ENCODE data around the gene ARHGAP10.
A peak's percentile ranks its signal among the peaks of the same experiment; 100 is the strongest.

Gene ARHGAP10

DNA sequence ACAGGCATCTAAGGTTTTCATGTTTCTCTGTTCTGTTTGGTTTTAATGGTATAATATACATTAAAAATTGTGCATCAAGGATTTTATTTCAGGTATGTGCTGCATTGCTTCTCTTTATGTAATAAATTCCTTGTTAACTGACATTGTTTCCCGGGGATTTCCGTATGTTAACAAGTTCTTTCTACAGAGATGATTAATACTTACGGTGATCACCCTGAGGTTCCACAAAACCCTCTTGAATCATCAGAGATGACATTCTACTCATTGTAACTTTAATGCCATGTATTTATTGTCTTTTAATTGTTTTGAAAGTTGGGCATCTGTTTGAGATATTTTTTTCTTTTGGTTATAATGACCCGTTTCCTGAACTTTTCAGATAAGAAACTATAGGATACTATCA, 37.5 kb downstream of the ARHGAP10 start:
- no peak for DNase-seq

DNA sequence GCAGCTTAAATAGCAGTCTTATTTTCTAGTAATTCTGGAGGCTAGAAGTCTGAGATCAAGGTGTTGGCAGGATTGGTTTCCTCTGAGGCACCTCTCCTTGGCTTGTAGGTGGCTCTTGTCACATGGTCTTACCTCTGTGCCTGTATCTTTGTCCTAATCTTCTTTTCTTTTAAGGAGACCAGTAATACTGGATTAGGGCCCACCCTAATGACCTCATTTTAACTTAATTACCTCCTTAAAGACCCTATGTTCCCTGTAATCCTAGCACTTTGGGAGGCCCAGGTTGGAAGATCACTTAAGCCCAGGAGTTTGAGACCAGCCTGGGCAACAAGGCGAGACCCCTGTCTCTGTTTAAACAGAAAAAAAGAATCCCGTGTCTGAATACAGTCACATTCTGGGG, 38.9 kb downstream of the ARHGAP10 start:
- DNase-seq = no peak

DNA sequence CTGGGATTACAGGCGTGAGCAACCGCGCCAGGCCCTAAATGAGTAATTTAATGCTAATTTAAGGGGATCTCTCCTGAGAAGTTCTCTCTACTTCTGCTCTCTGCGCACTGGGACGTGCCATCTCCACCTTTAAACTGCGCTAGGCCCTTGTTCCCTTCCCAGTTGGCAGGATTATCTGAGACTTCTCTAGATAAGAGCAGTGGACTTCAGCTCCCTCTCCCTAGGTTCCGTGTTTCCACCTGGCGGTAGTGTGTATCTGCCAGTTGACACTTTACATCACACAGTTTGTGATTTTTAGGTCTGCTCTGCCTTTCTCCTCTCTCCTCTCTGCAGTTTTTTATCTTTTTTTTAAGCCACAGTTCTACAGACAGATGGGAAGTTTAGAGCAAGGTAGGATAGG, 40.2 kb downstream of the ARHGAP10 start:
- no peak for DNase-seq

DNA sequence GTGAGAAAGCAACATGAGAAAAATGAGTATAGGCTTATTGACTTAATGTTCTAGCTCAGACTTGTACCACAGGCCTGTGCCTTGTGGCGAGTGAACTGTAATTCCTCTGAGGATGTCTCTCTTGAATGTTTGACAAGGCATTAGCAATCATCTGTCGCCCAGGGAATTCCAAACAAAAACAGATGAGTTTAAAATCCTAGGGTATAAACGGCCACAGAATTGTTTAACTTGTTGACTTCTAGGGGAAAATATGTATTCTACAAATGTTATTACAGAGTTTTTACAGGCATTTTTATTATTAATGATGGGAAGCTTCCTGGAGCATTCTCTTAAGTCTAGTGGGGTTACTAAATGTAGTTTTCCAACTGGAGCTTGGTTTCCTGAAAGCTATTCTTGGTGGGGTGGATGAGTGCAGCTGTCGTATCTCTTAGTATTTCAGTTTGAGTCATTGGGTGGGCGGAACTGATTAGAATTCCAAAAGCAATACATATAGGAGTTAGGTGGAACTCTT, 40.6 kb downstream of the ARHGAP10 start:
- no peak for DNase-seq

DNA sequence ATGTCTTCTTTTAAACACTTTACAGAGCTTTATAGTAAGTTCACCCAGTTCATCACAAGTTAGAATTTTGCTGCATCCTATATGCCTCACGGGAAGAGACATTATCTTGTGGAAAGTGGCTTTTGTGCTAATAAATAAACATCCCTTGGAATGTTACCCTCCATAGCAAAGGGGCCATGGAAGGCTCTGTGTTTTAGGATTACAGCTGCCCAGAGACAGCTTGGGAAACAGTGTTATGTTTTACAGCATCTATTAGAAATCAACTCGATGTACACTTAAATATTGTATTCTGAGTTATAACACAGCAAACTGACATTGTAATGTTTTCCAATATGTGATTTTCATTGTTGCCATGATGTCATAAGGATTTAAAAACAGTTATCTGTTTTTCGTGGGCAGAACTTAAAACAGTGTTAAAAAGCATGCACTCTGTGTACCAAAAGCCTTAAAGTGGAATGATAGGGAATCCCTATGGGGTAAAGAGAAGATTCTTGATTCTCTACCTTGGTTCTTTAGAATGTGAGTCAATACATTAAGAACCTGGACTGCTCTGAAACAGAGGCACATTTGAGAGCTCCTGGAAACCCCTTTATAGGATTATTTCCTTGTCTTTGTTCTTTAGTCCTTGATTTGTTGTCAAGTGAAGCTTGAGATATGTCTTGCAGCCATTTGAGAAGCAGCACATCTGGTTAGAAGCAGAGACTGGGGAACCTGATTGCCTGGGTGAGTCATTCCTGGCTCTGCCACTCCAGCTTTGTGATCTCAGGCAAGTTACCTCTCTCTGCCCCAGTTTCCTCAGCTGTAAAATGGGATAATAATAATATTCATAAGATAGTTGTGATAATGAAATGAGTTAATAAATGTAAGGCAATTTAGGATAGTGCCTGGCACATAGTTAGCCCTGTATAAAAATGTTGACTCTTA, 41.6 kb downstream of the ARHGAP10 start:
- no peak for DNase-seq

DNA sequence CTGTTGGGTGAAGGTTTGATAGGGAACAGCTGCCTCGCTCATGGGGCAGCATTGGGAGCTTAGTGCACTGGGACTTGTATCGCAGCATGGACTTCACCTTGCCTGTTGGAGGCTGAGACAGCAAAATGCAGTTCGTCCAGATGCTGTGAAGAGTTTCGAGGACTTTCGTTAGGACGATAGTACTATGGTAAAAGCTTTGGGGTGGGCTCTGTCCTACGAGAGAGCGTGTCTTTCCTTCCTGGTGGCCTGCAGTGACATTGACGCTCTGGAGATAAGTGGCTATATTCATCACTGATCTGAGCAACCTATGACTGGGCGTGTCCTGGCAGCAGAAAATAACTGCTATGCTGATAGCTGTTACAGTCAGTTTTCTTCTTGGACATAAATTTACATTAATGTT, 44.8 kb downstream of the ARHGAP10 start:
- DNase-seq = no peak

DNA sequence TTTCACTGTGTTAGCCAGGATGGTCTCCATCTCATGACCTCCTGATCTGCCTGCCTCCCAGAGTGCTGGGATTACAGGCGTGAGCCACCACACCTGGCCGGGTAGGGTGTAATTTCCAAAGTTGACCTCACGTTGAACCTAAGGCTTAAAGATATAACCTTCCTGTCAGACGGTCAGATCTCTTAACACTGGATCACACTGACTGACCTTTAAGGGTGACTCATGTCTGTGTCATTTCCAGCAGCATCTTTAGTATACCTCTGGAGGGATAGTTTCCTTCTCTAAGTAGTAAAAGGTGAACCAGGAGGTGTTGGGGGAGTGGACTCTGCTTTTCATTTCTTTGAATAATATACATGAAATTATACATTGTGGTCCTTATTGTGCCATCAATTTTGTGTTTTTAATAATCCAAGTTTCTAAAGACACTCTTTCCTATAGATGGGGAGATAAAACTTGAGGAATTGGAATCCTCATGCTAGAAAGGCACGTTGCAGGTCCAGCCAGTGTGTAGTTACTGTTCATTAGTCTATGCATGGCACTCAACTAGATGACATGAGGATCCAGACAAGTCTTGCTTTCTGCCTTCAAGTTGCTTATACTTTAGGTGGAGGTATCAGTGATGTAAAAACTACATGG, 45.7 kb downstream of the ARHGAP10 start:
- no peak for DNase-seq

DNA sequence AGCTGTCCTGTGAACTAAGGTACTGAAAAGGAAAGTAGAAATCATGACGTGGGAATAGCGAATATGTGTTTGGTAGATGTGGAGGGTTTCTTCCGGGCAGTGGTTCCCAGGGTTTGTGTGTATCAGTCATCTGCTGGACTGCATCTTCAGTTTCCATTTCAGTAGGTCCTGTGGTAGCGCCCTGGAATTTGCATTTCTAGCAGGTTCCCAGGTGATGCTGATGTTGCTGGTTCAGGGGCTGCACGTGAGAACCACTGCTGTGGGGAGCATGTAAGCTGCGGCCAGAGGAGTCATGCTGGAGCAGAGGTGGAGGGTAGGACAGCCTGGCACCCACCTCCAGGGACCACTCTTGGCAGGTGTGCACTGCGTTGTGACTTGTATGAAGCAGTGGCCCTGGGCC, 47.1 kb downstream of the ARHGAP10 start:
- DNase-seq = peak; percentile 22

DNA sequence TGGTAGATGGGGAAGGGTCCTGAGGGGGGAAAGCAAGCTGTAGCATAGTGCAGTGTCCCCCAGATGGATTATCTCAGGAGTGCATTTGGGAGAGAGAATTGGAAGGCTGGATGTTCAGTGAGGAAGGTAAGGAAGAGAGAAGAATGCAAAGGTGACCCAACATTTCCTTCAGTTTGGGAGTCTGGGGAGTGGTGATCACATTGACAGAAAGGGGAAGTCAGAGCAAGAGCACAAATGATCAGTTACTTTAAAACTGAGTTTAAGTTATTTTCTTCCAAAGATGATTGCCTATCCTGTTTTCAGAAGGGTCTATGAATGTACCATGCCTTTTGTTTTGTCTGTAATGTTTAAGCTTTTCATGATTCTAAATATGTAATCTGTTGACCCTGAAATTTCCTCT, 47.6 kb downstream of the ARHGAP10 start:
- DNase-seq = no peak

DNA sequence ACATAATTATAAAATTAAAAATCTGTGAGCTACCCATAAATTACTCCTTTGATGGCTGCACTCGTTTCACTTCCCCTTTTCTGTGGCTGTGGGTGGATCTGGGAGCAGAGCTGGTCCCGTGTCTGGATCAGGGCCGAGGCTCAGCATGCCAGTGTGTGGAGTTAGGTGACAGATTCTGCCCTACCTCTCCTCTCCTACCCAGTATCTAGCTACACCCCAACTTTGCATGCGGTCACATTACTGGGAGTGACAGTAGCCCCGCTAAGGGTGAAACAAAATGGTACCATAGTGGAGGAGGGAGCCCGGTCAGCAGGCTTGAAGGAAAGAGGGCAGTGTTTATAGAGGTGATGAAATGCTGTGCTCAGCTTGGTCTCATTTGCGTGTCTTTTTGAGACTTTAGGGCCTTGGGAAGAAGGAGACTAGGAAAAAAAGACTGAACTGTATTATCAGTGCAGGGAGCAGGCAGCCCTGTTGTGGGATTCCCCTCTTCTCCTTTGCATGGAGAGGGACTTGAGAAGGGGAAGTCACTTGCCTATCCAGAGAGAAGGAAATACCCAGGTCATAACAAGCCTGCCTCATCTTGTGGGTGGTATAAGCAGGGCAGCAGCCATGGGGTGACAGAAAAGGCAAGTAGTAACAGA, 48.4 kb downstream of the ARHGAP10 start:
- peak; percentile 81 for DNase-seq

DNA sequence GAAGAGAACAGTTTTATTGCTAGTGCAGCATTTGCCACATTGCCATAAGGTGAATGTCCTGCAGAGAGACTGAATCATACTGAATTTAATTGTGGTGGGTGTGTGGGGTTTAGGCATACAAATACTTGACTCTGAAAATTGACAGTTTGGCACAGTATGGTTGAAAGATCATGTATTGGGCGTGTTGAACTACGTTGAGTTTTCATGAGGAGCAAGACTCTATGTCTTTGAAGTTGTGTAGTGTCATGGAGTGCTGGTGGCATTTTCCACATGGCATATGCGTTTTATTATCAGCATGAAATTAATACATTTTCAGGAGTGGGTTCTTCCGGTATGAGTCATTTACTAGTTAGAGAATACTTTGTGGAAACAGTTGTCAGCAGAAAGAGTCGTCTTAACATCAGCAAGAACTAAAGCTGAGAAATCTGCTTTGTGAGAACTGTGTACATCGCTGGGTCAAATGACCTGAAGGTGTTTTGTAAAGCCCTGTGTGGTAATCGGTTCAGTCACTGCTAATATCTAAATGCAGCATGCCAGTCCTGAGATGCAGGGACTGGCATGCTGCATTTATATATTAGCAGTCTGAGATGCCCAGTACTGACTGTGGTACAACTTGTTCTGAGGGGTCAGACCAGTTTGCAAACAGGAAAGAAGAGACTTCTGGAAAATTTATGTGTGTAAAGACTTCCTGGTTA, 50.3 kb downstream of the ARHGAP10 start:
- DNase-seq = no peak

DNA sequence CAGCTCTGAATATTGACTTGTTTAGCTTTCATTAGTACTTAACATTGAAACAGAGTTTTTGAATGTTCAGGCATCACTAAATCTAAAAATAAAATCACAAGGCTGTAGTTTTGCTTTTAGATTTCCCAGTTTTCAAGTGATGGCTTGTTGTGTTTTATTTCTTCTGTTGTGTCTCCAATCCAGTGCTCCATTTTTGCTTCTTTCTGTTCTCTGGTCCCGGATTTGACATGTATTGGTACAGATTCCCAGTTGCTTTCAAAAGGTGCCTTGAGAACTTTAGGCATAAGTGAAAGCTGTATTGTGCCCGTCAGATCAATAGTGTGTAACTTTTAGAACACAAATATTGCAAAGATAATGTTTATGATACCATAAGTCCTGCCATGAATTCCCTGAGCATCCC, 53.2 kb downstream of the ARHGAP10 start:
- no peak for DNase-seq

DNA sequence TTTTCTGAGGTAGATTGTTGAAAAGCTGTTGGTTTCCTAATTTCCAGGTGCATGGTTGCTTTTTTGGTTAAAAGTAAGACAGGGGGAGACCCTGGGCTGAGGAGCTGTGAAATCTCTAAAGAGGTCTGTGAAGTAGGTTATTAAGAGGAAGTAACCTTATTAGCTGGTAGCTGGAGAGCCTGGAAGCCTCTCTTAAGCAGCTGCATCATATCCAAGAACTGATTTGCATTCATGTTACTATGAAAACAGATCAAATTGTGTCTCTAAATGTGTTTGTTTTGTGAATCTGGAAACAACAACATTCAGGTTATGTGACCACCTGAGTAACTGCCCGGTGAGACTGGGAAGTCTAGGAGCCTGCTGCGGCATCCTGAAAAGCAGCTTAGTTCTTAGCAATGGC, 54.1 kb downstream of the ARHGAP10 start:
- peak; percentile 40 for DNase-seq

DNA sequence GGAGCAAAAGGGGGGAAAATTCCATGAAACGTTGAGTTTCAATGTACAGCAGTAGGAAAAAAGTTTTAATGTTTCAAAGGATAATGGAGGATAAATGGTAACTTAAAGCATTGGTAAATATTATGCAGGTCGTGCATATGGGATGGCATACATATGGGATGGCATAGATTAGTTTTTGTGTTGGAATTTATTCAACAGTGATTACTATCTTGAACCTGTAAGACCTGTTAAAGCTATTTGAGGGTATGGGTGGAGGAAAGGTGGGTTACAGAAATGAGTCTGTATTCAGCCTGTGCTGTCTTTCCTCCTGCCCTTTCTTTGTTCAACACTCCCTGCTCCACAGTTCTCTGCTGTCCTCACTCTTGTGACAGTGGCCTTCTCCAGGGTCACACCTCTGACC, 54.6 kb downstream of the ARHGAP10 start:
- DNase-seq = no peak

DNA sequence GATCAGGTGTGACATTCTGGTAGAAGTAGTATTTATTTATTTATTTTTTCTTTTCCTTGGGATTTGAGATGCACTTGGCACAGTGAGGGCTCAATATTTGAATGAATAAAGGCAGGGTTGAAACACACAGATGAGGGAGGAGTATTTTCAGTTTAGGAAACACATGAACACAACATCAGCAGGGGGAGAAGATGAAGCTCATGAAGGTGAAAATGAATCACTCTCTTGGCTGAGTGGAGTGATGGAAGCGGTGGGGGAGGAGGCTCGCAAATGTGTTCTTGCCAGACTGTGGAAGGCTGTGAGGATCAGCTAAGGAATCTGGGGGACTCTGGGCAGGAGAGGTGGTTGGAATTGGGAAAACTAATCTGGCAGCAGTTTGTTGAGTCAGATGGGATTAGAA, 55.3 kb downstream of the ARHGAP10 start:
- DNase-seq = no peak

DNA sequence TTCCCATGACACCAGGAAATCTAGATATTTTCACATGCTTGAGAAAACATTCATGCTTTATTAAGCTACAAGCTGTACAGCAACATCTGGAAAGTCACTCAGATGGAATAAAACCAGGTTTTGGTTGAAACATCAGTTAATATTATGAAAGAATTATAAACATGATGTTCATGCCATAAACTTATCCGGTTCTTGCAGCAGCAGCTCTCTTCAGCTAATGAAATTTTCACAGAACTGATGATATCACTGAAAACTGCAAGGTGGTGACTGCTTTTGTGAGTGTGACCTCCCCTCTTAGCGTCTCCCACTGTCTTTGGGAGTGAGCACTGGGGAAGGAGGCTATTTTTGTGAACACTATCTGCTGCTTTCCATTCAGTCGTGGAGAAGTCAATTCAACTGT, 56.9 kb downstream of the ARHGAP10 start:
- no peak for DNase-seq

DNA sequence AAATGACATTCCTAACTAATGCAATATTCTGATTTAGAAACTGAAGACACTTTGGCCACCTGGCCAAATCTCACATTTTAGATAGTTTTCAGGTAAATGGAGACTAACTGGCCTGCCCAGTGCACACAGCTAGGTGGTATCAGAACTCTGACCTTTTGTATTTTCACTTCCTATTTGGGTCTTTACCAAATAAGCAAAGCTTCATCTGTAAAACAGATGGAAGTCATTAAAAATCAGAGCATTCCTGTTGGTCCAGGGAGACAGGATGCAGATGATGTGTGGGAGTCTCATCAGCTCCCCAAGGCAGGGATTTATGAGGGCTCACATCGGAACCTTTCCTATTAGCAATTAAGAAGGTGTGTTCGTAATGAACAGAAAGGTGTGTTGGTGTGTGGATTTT, 57.7 kb downstream of the ARHGAP10 start:
- no peak for DNase-seq

DNA sequence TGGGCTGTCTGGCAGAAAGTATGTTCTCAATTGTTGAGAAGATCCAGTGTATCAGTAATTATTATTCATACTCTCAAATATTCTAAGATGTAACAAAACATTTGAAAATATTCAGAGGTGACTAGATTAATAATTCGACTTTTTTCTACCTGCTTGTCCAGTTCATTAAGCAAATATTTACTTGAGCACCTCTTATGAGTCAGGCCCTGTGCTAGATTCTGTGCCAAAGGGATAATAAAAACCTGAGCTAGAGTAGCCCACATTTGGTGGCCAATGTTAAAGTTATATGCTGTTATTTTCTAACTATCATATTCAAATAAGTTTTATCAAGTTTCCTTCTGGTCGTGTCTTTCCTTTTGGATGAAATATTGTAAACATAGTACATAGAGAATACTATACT, 58.5 kb downstream of the ARHGAP10 start:
- no peak for DNase-seq

DNA sequence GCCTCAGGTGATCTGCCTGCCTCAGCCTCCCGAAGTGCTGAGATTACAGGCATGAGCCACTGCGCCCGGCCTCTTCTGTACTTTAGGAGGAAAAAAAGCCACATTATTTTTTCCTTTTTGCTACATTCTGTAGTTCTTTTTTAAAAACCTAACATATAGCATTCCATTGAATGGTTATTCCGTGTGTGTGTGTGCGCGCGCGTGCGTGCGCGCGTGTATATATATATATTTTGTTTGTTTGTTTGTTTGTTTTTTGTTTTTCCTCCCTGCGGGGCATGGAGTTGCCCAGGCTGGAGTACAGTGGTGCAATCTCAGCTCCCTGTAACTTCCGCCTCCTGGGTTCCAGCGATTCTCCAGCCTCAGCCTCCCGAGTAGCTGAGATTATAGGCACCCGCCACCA, 59.5 kb downstream of the ARHGAP10 start:
- no peak for DNase-seq

DNA sequence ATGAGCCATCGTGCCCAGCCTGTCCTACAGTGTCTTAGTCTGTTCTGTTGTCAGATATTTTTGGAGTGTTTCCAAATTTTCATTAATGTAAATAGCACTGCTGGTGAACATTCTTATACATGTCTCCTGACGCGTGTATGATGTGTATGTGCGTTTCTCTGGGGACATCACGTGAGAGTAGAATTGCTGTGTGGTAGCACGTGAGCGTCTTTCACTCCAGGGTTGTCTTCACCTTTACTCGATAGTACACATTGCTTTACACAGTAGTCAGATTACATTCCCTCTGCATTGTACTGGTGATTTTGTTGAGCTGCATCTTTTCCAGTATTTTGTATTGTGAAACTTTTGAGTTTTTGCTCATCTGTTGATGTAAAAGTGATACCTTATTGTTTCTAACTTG, 60.0 kb downstream of the ARHGAP10 start:
- DNase-seq = no peak

DNA sequence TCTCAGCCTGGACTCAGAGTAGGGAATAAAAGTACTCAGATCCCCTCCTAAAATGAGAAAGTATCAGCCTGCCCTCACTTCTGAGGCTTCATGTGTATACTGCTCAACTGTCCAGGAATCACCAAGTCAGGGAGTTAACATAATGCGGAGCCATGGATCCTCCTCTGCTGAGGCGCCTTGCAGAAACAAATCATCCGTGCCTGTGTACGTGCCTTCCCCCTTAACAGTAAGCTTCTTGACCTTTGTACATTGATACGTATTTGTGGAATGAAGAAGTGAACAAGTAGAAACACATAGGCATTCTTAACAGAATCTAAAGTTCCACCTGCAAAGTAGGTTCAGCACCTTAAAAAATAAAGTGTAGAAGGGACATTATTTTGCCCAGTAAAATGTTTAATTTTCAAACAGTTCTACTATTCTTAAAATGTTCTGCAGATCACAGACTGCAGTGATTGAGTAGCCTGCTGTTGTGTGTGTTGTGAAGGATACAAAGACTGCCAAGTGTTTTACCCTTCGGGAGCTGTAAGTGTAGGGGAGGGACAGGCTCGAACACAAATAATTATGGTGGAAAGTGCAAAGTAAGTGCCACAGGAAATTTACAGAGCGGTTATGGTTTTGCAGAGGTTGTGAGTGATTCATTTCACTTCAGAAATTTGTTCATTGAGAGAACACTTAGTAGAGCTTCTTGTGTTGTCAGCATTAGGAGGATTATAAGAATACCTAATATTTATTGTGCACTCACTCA, 61.9 kb downstream of the ARHGAP10 start:
- DNase-seq = no peak

DNA sequence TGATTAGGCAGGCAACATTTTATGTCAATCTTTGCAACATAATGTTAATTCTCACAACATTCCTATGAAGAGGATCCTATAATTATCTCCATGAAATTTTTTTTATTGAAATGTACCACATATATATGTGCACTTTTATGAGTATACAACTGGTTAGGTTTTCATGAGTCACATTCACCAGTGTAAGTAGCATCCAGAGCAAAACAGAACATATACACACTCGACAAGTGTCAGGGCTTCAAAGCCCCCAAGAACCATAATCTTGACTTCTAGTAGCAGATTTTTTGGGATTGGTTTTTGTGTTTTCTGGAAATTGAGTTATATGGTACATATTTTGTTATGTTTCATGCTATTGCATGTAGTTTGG, 62.4 kb downstream of the ARHGAP10 start:
- no peak for DNase-seq

All from RPMI8226 (cell line).